Measurements from ENCODE around the gene HSD11B1L.

HSD11B1L gene

DNA sequence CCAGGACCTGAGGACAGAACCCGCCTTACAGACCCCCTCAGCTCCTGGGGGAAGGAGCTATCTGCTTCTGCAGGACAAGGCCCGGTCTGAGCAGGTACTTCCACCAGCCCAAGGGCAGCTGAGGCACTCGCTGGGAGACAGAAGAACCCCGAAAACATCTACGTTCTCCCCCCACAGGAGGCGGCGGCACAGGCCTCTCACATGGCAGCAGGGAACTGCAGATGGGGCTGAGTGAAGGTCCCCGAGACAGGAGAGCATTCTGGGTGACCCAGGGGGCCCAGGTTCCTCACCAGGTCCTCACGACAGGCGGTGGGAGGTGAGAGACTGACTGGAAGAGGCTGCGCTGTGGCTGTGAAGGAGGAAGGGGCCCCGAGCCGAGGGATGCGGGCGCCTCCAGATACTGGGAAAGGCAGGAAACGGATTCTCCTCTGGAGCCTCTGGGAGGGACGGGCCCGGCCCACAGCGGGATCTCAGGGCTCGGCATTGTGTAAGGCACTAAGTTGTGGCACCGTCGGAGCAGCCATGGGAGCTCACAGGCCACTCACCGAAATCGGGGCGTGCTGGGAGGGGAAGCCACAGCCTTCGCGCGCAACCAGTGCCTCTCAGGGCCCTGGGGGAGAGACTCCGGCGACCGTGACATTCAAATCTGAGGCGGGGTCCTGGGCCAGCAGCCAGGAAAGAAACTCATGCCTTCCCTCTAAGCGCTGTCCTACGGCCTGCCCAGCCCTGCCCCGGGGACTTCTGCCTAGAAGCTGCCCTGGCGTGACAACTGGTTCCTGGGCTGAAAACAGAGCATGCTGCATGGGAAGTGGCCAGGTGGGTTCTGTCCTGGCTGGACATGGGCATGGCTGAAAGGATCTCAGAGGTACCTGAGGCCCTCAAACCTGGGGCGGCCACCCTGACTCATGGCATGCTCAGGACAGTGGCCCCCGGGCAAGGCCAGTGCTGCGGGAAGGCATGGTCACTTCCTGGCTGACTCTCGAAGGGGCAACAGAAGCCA, 23.3 kb downstream of the HSD11B1L start:
- no peak overlapping the region for H3K4me3 ChIP-seq (replicated peaks; ENCODE audit: low read depth, low read length)
- no peak for TF ChIP-seq CTCF (IDR thresholded peaks at IDR 0.05; ENCODE audit: insufficient read depth, low read length, poor library complexity, severe bottlenecking)
- H3K36me3 ChIP-seq (ENCODE audit: control insufficient read depth, insufficient read depth, low read length): peaks cover 46% of the 10 kb centered on the region
- H3K27me3 ChIP-seq (replicated peaks; ENCODE audit: control insufficient read depth, insufficient read depth, low read length): no peaks in the 10 kb centered on the region
- no peak for DNase-seq (ENCODE audit: extremely low read depth, insufficient read length)

- H3K36me3 ChIP-seq (ENCODE audit: control insufficient read depth, insufficient read depth, low read length): peaks cover 43% of the 10 kb centered on the region
- H3K4me3 ChIP-seq (replicated peaks; ENCODE audit: low read depth, low read length): no peak overlapping the region
- no peak for TF ChIP-seq CTCF (IDR thresholded peaks at IDR 0.05; ENCODE audit: insufficient read depth, low read length, poor library complexity, severe bottlenecking)
- DNase-seq (ENCODE audit: extremely low read depth, insufficient read length): no peak
- no peaks in the 10 kb centered on the region for H3K27me3 ChIP-seq (replicated peaks; ENCODE audit: control insufficient read depth, insufficient read depth, low read length)
Measured at GRCh38 chr19:5705552-5705951, 24.7 kb downstream of the HSD11B1L start.

GRCh38 chr19:5706876-5707573, 26.2 kb downstream of the HSD11B1L start:
- DNase-seq (ENCODE audit: extremely low read depth, insufficient read length): no peak
- Histone ChIP-seq H3K4me3 (replicated peaks; ENCODE audit: low read depth, low read length) (no peak overlapping the region), H3K27me3 (replicated peaks; ENCODE audit: control insufficient read depth, insufficient read depth, low read length) (no peaks in the 10 kb centered on the region), H3K36me3 (ENCODE audit: control insufficient read depth, insufficient read depth, low read length) (peaks cover 50% of the 10 kb centered on the region)
- TF ChIP-seq CTCF (IDR thresholded peaks at IDR 0.05; ENCODE audit: insufficient read depth, low read length, poor library complexity, severe bottlenecking): no peak

- H3K27me3 ChIP-seq (replicated peaks; ENCODE audit: control insufficient read depth, insufficient read depth, low read length): no peaks in the 10 kb centered on the region
- no peak overlapping the region for H3K4me3 ChIP-seq (replicated peaks; ENCODE audit: low read depth, low read length)
- no peak for TF ChIP-seq CTCF (IDR thresholded peaks at IDR 0.05; ENCODE audit: insufficient read depth, low read length, poor library complexity, severe bottlenecking)
- H3K36me3 ChIP-seq (ENCODE audit: control insufficient read depth, insufficient read depth, low read length): peaks cover 56% of the 10 kb centered on the region
- no peak for DNase-seq (ENCODE audit: extremely low read depth, insufficient read length)
Measured at GRCh38 chr19:5707576-5708575, 27.0 kb downstream of the HSD11B1L start.

DNA sequence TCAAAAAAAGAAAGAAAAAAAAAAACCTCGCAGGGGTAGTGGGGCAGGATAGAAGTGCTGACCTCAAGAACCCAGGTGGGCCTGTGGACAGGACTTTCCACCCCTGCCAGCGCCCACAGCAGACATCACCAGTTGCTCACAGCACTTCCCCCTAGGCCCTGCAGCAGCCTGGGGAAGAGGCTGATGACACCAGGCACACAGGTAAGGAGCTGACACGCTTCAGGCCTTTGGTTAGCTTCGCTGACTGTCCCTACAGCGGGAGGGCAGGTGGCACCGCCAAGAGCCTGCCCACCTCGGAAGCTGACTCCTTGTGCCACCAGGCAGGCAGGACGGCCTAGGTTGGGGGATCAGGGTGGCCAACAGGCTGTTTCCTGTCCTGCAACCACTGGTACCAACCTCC, 30.2 kb downstream of the HSD11B1L start:
- Histone ChIP-seq H3K36me3 (ENCODE audit: control insufficient read depth, insufficient read depth, low read length) (peaks cover 39% of the 10 kb centered on the region), H3K4me3 (replicated peaks; ENCODE audit: low read depth, low read length) (no peak overlapping the region), H3K27me3 (replicated peaks; ENCODE audit: control insufficient read depth, insufficient read depth, low read length) (no peaks in the 10 kb centered on the region)
- no peak for TF ChIP-seq CTCF (IDR thresholded peaks at IDR 0.05; ENCODE audit: insufficient read depth, low read length, poor library complexity, severe bottlenecking)
- DNase-seq (ENCODE audit: extremely low read depth, insufficient read length): no peak

Data from GM06990 (cell line).